ENCODE measurements around the gene CCL4.

Gene CCL4

DNA sequence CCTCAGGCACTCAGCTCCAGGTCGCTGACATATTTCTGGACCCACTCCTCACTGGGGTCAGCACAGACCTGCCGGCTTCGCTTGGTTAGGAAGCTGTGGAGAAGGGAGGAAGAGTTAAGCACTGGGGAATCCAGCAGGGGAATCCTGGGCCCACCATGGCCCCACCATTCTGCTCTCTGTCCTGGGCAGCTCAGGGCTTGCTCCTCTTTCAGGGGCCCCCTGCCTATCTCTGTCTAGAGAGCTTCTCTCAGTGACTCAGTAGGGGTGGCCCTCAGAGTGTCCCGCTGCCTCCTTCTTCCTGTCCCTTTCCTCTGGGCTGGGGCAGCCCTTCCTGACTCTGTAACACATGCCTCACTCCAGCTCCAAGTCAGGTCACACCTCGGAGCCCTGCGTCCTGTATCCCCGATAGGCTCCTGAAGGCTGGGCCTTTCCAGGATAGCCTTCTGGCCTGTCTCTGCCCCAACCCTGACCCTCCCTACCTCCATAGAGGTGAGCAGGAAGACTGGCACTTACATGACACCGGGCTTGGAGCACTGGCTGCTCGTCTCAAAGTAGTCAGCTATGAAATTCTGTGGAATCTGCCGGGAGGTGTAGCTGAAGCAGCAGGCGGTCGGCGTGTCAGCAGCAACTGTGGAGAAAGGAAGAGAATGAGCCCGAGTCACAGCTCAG, 14.8 kb upstream of the CCL4 start:
- TF ChIP-seq POLR2AphosphoS5 (IDR thresholded peaks at IDR 0.05; ENCODE audit: low read depth, low read length) = no peak
- TF ChIP-seq TAF1 (IDR thresholded peaks at IDR 0.05; ENCODE audit: borderline replicate concordance, insufficient read depth, low read length) = no peak
- TF ChIP-seq REST (IDR thresholded peaks at IDR 0.05; ENCODE audit: insufficient read depth in 1 of 2, low read depth in 2 of 2, low read length in 2 of 2) = no peak
- TF ChIP-seq FOXP2 (optimal IDR thresholded peaks at IDR 0.05; ENCODE audit: borderline replicate concordance, extremely low read depth, extremely low read length, insufficient read depth) = no peak
- no peak for TF ChIP-seq SIN3A (IDR thresholded peaks at IDR 0.05; ENCODE audit: borderline replicate concordance, insufficient read depth, low read length)

DNA sequence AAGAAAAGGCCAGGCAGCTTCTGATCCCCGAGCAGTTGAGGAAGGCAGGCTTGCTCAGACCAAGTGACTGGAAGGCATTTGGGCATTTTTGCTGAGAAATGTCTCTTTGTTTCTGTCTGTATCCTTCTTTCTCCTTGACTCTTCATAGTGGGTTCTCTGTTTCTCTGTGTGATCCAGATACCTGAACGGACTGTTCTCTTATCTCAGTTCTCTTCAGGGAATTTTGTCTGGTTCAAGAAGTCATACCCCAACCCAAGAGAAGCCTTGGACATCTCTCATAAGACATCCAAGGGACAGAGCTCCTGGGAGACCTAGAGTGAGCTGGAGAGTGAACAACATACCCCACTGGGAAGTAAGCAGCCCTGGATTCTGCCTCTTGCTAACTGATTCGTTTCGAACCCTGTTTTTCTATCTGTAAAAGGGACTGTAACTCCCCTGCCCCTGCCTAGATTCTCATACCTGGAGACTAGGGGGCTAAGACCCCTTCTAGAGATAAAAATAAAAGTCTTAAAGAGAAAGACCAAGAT, 14.2 kb upstream of the CCL4 start:
- TF ChIP-seq TAF1 (IDR thresholded peaks at IDR 0.05; ENCODE audit: borderline replicate concordance, insufficient read depth, low read length) (no peak), FOXP2 (optimal IDR thresholded peaks at IDR 0.05; ENCODE audit: borderline replicate concordance, extremely low read depth, extremely low read length, insufficient read depth) (no peak), SIN3A (IDR thresholded peaks at IDR 0.05; ENCODE audit: borderline replicate concordance, insufficient read depth, low read length) (no peak), POLR2AphosphoS5 (IDR thresholded peaks at IDR 0.05; ENCODE audit: low read depth, low read length) (no peak), REST (IDR thresholded peaks at IDR 0.05; ENCODE audit: insufficient read depth in 1 of 2, low read depth in 2 of 2, low read length in 2 of 2) (no peak)

GRCh38 chr17:36089888-36090836, 13.5 kb upstream of the CCL4 start, which contains the start of gene CCL3:
TSS of gene CCL3 (minus strand) at chr17:36090143. CDS start at chr17:36090058, 85 bp downstream.
- TF ChIP-seq TAF1 (IDR thresholded peaks at IDR 0.05; ENCODE audit: borderline replicate concordance, insufficient read depth, low read length) = no peak

DNA sequence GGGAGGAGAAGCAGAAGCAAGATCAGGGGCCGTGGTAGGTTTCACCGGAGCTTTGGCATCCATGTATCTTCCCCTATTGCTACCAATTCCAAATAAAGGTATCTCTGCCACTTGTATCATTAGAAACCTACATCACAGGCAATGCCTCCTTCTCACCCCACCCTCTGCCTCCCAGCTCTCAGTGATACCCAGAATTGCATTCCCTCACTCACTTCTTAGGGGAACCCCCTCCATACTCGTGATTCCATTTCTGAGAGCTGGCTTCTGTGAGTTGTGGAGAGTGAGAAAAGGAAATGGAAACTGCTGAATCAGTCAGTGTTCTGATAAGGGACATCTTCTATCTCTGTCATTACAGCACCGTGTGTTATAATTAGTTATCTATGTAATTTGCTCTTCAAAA, 11.4 kb upstream of the CCL4 start:
- TF ChIP-seq FOXP2 (optimal IDR thresholded peaks at IDR 0.05; ENCODE audit: borderline replicate concordance, extremely low read depth, extremely low read length, insufficient read depth) (no peak), SIN3A (IDR thresholded peaks at IDR 0.05; ENCODE audit: borderline replicate concordance, insufficient read depth, low read length) (no peak), TAF1 (IDR thresholded peaks at IDR 0.05; ENCODE audit: borderline replicate concordance, insufficient read depth, low read length) (no peak), REST (IDR thresholded peaks at IDR 0.05; ENCODE audit: insufficient read depth in 1 of 2, low read depth in 2 of 2, low read length in 2 of 2) (no peak), POLR2AphosphoS5 (IDR thresholded peaks at IDR 0.05; ENCODE audit: low read depth, low read length) (no peak)

- TF ChIP-seq FOXP2 (optimal IDR thresholded peaks at IDR 0.05; ENCODE audit: borderline replicate concordance, extremely low read depth, extremely low read length, insufficient read depth) (no peak), SIN3A (IDR thresholded peaks at IDR 0.05; ENCODE audit: borderline replicate concordance, insufficient read depth, low read length) (no peak), REST (IDR thresholded peaks at IDR 0.05; ENCODE audit: insufficient read depth in 1 of 2, low read depth in 2 of 2, low read length in 2 of 2) (no peak), POLR2AphosphoS5 (IDR thresholded peaks at IDR 0.05; ENCODE audit: low read depth, low read length) (no peak), TAF1 (IDR thresholded peaks at IDR 0.05; ENCODE audit: borderline replicate concordance, insufficient read depth, low read length) (no peak)
Observed at GRCh38 chr17:36094232-36094631, 9.4 kb upstream of the CCL4 start.

Measured in PFSK-1 (cell line).